OCI-LY1 (cell line): ENCODE results near the gene RIOK3.

Experiments
- H2AFZ ChIP-seq: fragments of 200-600 bp; sonication (generic), shearing (Covaris generic); 2 replicates; pipeline ENCODE4 v1.6.0; 2014; ENCODE audit warnings: antibody characterized with exemption, mild to moderate bottlenecking, low read length
- H3F3A ChIP-seq: fragments of 200-600 bp; sonication (generic), shearing (Covaris generic); 2 replicates; pipeline ENCODE4 v1.6.0; 2014; ENCODE audit warnings: mild to moderate bottlenecking, antibody characterized with exemption, low read length, moderate library complexity; ENCODE audit not compliant: insufficient read depth
- H3K27ac ChIP-seq: fragments of 200-600 bp; sonication (generic); 2 replicates; pipeline ENCODE4 v1.5.1; 2014; ENCODE audit warnings: low read length, mixed run types, mild to moderate bottlenecking, low read depth; ENCODE audit not compliant: poor library complexity, severe bottlenecking
- H3K27me3 ChIP-seq: fragments of 200-600 bp; sonication (generic); 2 replicates; pipeline ENCODE4 v1.6.0; 2014; ENCODE audit warnings: antibody characterized with exemption, mild to moderate bottlenecking, low read length, moderate library complexity; ENCODE audit not compliant: insufficient read depth
- H3K36me3 ChIP-seq: fragments of 200-600 bp; sonication (generic); 2 replicates; pipeline ENCODE4 v1.6.1; 2014; ENCODE audit warnings: mild to moderate bottlenecking, antibody characterized with exemption, low read length, moderate library complexity, mixed read lengths; ENCODE audit not compliant: insufficient read depth
- H3K4me1 ChIP-seq: fragments of 200-600 bp; sonication (generic); 2 replicates; pipeline ENCODE4 v1.5.1; 2014; ENCODE audit warnings: mild to moderate bottlenecking, low read length, moderate library complexity; ENCODE audit not compliant: insufficient read depth, severe bottlenecking
- H3K4me2 ChIP-seq: fragments of 200-600 bp; sonication (generic), shearing (Covaris generic); 2 replicates; pipeline ENCODE4 v1.6.1; 2014; ENCODE audit warnings: low read length
- H3K4me3 ChIP-seq: fragments of 200-600 bp; sonication (generic); 2 replicates; pipeline ENCODE4 v1.5.1; 2014; ENCODE audit warnings: low read length, low read depth, mild to moderate bottlenecking, mixed read lengths; ENCODE audit not compliant: poor library complexity, severe bottlenecking
- H3K79me2 ChIP-seq: fragments of 200-600 bp; shearing (Covaris generic); 2 replicates; pipeline ENCODE4 v1.6.1; 2016; ENCODE audit warnings: mixed run types, low read length, mixed read lengths; ENCODE audit not compliant: insufficient read depth
- H3K9ac ChIP-seq: fragments of 200-600 bp; sonication (generic), shearing (Covaris generic); 2 replicates; pipeline ENCODE4 v1.6.1; 2014; ENCODE audit warnings: mild to moderate bottlenecking, low read length, mixed read lengths
- H3K9me2 ChIP-seq: fragments of 200-600 bp; sonication (generic), shearing (Covaris generic); 2 replicates; pipeline ENCODE4 v1.6.1; 2014; ENCODE audit warnings: low read depth, mild to moderate bottlenecking, low read length, mixed read lengths
- H3K9me3 ChIP-seq: fragments of 200-600 bp; shearing (Covaris generic); 2 replicates; pipeline ENCODE4 v1.6.1; 2014; ENCODE audit warnings: low read length, mixed read lengths
- H4K20me1 ChIP-seq: fragments of 200-600 bp; sonication (generic), shearing (Covaris generic); 2 replicates; pipeline ENCODE4 v1.6.0; 2016; ENCODE audit warnings: mild to moderate bottlenecking, low read length; ENCODE audit not compliant: insufficient read depth
- EZH2 ChIP-seq: fragments of 200-600 bp; sonication (generic), shearing (Covaris generic); IDR thresholded peaks from 2 replicates; pipeline ENCODE4 v1.8.0; 2017; ENCODE audit warnings: borderline replicate concordance, mixed run types, mild to moderate bottlenecking, antibody characterized with exemption, low read length, moderate library complexity, mixed read lengths
- TF ChIP-seq, protein P1 (sequence below): fragments of 200-600 bp; sonication (generic), shearing (Covaris generic); IDR thresholded peaks from 2 replicates; pipeline ENCODE4 v1.5.1; 2017; ENCODE audit warnings: mild to moderate bottlenecking, antibody characterized with exemption, low read length, moderate library complexity, mixed read lengths

The RIOK3 gene

GRCh38 chr18:23498877-23499276, 45.8 kb downstream of the RIOK3 start:
- H3F3A ChIP-seq, result no peaks in the 10 kb centered on the region
- peak overlapping the region; percentile 40; the same call in 1 of the 2 replicates for H3K9ac ChIP-seq
- H3K9me2 ChIP-seq, result no peaks in the 10 kb centered on the region
- peak overlapping the region; percentile 14 for H3K4me3 ChIP-seq
- H3K9me3 ChIP-seq, result no peaks in the 10 kb centered on the region
- no peaks in the 10 kb centered on the region for H3K79me2 ChIP-seq
- no peaks in the 10 kb centered on the region for H4K20me1 ChIP-seq
- TF ChIP-seq, protein P1, sequence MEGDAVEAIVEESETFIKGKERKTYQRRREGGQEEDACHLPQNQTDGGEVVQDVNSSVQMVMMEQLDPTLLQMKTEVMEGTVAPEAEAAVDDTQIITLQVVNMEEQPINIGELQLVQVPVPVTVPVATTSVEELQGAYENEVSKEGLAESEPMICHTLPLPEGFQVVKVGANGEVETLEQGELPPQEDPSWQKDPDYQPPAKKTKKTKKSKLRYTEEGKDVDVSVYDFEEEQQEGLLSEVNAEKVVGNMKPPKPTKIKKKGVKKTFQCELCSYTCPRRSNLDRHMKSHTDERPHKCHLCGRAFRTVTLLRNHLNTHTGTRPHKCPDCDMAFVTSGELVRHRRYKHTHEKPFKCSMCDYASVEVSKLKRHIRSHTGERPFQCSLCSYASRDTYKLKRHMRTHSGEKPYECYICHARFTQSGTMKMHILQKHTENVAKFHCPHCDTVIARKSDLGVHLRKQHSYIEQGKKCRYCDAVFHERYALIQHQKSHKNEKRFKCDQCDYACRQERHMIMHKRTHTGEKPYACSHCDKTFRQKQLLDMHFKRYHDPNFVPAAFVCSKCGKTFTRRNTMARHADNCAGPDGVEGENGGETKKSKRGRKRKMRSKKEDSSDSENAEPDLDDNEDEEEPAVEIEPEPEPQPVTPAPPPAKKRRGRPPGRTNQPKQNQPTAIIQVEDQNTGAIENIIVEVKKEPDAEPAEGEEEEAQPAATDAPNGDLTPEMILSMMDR, result peak; percentile 95
- no peak for TF ChIP-seq EZH2
- H3K4me2 ChIP-seq, result peak overlapping the region; percentile 36
- H3K27ac ChIP-seq, result peak overlapping the region; percentile 94
- H3K4me1 ChIP-seq, result peaks cover 63% of the 10 kb centered on the region
- no peaks in the 10 kb centered on the region for H3K36me3 ChIP-seq
- no peaks in the 10 kb centered on the region for H3K27me3 ChIP-seq
- H2AFZ ChIP-seq, result peak overlapping the region; percentile 94

DNA sequence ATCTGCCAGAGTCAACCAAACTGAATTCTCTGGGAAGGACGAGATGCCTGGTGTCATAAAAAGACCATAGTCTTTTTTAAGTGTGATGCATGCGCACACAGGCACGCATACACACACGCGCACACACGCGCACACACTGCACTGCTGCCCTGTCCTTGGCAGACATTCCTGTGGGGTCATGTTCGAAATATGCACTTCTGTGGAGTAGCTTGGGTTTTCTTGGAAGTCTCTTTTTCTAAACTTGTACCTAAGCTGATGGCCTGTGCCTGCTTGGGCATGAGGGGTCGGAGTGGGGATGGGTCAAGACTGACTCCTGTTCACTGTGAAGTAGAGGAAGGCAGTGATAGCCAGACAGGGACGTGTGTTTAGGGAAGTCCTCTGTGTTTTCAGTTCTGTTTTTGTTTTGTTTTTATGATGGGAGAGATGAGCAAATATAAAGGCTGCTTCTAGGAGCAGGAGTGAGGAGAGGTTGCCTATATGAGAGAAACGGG, 46.2 kb downstream of the RIOK3 start:
- no peak overlapping the region for H2AFZ ChIP-seq
- H3K4me3 ChIP-seq, result peak overlapping the region; percentile 14
- H3K4me2 ChIP-seq, result peak overlapping the region; percentile 36
- H3K4me1 ChIP-seq, result peaks cover 68% of the 10 kb centered on the region
- no peaks in the 10 kb centered on the region for H3K9me2 ChIP-seq
- no peaks in the 10 kb centered on the region for H3K36me3 ChIP-seq
- H3F3A ChIP-seq, result no peaks in the 10 kb centered on the region
- no peaks in the 10 kb centered on the region for H3K79me2 ChIP-seq
- no peak for TF ChIP-seq EZH2
- TF ChIP-seq, protein P1, result no peak
- no peaks in the 10 kb centered on the region for H3K9me3 ChIP-seq
- H4K20me1 ChIP-seq, result no peaks in the 10 kb centered on the region
- peak overlapping the region; percentile 19; the same call in 1 of the 2 replicates for H3K9ac ChIP-seq
- H3K27ac ChIP-seq, result peak overlapping the region; percentile 94
- H3K27me3 ChIP-seq, result no peaks in the 10 kb centered on the region

- Histone ChIP-seq H3F3A (no peaks in the 10 kb centered on the region), H3K9ac (no peak overlapping the region), H4K20me1 (no peaks in the 10 kb centered on the region), H3K36me3 (peaks cover 6% of the 10 kb centered on the region; the same call in 1 of the 2 replicates), H3K4me1 (peaks cover 72% of the 10 kb centered on the region), H3K9me3 (no peaks in the 10 kb centered on the region), H3K9me2 (no peaks in the 10 kb centered on the region), H3K27me3 (no peaks in the 10 kb centered on the region), H3K4me3 (no peak overlapping the region), H2AFZ (no peak overlapping the region), H3K4me2 (no peak overlapping the region), H3K27ac (no peak overlapping the region), H3K79me2 (peaks cover 12% of the 10 kb centered on the region)
- TF ChIP-seq, protein P1, result no peak
- TF ChIP-seq EZH2, result no peak
These were observed 48.5 kb downstream of the RIOK3 start for GRCh38 chr18:23501626-23502025.
